HG02642 (cell line): ENCODE results near the gene ARHGAP23.
"Not testable (repeated sequence)": the region's sequence is repeated elsewhere in the genome, so short reads cannot be mapped to it uniquely, and the experiment has no call there.

ENCODE experiments used
- ATAC-seq: cut with Tn5 transposase; IDR thresholded peaks from one replicate; pipeline ENCODE4 v1.9.1; 2021; ENCODE audit warnings: mild to moderate bottlenecking; ENCODE audit not compliant: unreplicated experiment, poor library complexity

ARHGAP23 gene

DNA sequence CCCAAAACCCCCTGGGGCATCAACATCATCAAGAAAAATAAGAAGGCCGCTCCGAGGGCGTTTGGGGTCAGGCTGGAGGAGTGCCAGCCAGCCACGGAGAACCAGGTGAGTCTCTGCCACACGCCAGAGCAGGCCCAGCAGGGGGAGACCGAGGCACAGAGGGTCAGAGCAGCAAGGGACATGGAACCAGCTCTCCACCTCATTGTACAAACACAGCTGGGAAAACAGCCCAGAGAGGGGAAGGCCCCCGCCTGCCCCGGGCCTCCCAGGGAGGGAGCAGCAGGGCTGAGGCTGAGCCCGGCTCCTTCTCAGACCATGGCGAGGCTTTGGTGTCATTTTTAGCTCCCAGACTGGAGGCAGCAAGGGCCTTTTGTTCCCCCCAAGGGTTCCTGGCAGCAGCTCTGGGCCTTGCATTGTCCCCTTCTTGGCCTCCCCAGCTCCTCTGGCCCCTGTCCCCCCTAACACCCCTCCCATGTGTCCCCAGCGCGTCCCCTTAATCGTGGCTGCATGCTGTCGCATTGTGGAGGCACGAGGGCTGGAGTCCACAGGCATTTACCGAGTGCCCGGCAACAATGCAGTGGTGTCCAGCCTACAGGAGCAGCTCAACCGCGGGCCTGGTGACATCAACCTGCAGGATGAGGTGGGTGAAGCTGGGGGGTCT lies 53.9 kb downstream of the ARHGAP23 start:
- ATAC-seq: not testable (repeated sequence)

DNA sequence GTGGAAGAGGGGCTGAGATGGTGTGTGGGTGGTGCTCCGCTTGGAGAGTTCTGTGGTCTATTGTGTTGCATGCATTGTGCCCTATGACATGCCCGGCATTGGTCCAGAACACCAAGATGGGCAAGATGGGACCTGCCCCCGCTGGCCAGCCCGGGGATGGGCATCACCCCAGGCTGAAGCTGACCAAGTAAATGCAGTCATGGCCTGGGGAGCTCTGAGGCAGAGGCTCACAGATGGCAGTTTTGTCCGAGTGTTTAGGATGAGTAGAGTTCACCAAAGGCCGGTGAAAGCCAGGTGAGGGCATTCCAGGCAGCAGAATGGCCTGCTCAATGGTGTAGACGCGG lies 54.4 kb downstream of the ARHGAP23 start:
- not testable (repeated sequence) for ATAC-seq

DNA sequence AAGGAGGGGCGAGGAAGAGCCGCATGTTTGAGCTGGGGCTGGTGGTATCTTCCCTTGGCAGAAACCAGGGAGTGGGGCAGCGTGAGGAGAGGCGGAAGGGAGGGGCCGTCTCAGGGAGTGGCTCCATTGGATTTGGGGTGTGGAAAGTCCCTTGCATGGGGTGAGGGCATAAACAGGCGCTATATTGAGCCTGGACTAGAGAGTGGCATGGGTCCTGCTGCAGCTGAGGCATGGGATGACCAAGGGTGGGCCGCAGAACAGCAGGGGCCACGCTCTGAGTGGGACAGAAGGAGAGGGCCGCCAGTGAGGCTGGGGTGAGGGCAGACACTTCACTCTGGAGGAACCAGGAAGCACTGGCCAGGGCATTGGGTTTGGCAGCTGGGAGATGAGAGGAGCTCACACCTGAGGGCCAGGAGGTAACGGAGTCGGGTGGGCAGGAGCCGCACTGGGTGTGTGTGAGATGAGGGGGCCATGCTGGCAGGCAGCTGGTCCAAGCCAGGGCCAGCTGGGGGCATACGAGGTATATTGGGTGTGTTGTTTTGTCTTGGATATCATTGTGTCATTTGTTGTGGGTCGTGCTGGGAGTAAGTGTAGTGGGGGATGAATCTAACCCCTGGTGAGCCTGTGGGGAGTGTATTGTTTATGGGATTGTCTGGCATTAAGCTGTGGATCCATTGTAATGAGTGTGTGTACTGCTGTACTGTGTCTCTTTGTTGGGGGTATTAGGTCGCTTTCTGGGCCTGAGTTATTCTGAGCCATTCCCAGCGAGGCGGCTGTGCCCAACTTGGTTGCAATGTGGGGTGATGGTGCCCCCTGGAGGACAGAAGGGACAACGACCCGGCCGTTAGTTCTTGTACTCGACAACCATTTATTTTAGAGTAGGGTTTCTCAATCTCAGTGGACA lies 56.2 kb downstream of the ARHGAP23 start:
- ATAC-seq: not testable (repeated sequence)

DNA sequence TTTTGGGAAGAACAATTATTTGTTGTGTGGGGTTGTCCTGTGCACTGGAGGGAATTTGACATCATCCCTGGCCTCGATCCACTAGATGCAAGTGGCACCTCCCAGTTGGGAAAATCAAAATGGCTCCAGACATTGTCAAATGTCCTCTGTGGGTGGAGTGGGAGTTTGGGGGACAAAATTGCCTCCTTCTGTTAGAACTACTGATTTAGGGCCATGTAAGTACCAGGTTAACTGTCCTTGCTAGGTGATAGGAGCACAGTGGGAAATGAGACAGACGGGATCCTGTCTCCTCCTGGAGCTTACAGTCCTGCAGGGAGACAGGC lies 56.8 kb downstream of the ARHGAP23 start:
- no peak for ATAC-seq

DNA sequence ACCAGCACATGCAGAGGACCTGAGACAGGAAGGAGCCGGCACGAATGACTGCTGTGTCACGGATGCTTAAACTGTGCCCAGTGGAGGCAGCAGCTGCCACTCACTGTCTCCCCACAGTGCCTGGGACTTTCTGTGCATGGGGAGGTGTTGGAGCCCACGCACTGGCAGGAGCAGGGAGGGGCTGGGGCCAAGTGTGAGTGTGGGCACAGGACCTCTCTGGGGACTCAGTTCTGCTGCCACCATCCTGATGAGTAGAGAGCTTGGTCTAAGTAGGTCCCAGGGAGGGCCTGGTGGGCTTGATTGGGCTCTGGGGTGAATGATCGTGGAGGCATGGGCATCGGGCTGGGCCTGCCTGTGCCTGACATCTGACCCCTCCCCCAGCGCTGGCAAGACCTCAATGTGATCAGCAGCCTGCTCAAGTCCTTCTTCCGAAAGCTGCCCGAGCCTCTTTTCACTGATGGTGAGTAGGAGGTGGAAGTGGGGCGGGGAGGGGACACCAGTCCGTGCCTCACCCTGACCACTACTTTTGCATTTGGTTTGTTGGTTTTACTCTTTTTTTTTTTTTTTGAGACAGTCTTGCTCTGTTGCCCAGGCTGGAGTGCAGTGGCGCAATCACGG lies 57.5 kb downstream of the ARHGAP23 start:
- peak; percentile 83 for ATAC-seq

DNA sequence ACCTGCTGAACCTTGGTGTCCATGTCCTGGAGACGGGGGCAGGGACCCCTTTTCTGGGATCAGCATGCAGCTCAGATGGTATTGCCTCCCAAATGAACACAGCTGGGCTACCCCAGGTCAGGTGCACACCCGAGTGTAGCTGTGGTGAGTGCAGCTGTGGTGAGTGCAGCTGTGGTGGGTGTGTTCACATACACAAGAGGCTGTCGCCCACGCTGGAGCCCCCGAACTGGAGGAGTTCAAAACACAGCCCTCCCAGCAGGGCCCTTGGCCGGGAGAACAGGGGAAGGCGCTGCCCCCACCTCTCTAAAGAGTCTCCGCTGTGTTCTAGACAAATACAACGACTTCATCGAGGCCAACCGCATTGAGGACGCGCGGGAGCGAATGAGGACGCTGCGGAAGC lies 61.5 kb downstream of the ARHGAP23 start:
- ATAC-seq: not testable (repeated sequence)

DNA sequence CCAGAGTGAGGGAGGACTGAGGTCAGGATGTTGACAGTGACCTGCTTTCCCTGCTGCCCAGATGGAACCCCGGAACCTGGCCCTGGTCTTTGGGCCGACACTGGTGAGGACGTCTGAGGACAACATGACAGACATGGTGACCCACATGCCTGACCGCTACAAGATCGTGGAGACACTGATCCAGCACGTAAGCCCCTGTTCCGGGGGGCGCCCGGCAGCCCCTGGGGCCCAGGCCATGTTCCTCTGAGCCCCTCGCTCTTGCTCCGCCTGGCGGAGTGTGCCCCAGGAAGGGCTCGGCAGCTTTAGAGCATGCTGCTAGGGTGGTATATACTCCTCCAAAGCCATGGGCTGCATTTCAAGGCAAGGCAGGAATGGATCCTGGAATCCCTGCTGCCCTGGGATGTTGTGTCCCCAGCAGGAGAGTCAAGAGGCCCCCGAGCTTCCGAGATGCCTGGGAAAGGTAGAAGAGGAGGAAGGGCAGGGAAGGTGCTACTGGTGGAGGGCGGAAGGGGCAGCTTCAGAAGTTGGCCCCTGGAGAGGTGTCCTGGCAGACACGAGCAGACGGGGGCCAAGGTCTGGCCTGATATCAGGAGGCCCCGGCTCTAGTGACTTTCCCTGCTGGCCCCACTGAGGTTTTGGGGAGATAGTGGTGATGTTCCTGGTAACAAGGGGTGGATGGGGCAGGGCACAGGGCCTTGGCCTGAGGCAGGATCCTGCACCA lies 63.2 kb downstream of the ARHGAP23 start:
- ATAC-seq: not testable (repeated sequence)

DNA sequence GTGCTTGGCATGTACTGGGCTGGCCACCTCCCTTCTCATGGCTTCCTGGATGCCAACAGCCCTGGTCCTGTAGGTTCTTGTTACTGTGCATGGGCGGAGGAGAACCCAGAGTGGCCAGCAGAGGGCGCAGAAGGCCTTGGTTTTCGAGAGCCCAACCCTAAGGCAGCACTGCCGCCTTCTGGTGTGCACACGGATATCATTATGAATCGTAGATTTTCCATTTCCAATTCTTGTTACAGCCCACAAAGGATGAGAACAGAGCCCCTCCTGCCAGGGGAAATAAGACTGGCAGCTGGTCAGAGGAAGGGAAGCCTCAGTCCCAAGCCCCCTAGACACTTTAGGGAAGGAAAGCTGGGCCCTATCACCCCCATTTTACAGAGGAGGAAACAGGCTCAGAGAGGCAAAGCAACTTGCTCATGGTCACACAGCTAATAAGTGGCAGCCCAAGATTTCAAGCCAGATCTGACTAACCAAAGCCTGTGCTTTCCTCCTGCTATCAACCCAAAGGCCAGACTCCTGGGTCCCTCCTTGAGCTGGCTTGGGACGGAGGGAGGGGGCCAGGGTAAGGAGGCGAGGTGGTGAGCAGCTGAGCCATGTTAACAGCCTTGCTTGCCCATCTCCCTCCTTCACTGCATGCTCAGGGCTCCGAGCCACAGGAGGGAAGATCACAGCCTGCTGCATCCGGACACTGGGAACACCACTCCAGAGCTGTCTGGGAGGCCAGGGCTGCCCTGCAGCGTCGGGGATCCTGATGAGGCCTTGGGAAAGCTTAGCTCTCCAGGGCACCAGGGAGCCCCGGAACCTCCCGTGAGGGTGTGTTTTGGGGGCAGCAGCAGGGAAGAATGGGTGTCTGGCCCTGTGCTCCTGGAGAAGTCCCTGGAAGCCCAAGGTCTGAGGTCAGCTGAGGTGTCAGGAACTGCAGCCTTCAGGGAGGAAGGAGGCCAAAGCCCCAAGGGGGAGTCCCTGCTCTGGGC lies 64.1 kb downstream of the ARHGAP23 start:
- not testable (repeated sequence) for ATAC-seq

DNA sequence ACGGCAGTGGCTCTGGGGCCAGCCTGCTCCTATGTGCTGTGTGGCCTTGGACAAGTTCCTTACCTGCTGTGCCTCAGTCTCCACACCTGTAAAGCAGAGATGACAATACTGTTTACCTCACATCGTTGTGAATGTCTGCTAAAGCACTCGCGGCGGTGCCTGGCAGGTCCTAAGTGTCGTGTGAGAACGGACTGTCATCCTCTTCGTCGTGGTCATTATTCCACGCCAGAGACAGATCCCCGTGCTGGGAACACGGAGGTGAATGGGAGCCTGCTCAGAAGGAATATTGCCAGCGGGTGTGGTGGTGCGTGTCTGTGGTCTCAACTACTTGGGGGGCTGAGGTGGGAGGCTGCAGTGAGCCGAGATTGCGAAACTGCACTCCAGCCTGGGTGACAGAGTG lies 65.9 kb downstream of the ARHGAP23 start:
- ATAC-seq: not testable (repeated sequence)

DNA sequence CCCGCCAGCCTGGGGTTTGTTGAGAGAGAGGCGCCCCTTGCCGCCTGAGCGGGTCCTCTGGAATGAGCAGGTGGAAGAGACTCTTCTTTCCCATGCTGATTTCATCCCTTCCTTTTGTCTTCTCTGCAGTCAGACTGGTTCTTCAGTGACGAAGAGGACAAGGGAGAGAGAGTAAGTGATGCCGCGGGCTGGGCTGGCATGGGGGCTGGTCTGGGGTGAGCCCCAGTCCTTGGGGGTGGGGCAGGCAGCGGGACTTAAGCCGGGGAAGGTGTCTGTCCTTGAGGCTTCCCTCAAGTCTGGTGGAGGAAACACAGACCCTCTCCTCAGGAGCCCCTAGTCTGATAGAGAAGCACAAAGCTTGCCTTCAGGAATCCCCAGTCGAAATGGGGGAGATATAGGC lies 69.4 kb downstream of the ARHGAP23 start:
- not testable (repeated sequence) for ATAC-seq

DNA sequence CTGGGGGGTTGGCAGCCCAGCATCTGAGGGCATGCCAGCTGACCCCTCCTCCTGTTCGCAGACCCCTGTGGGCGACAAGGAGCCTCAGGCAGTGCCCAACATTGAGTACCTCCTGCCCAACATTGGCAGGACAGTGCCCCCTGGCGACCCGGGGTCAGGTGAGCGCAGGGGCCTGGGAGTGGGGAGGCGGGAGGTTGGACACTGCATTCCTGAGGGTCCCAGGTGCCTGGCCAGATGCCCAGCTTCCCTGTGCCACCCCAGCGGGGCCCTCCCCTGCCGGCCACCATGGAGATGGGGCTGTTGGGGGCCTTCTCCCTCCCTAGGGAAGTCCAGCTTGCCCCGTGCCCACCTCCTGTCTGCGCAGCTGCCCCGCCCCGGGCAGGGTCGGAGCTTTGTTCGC lies 70.1 kb downstream of the ARHGAP23 start:
- ATAC-seq: no peak

DNA sequence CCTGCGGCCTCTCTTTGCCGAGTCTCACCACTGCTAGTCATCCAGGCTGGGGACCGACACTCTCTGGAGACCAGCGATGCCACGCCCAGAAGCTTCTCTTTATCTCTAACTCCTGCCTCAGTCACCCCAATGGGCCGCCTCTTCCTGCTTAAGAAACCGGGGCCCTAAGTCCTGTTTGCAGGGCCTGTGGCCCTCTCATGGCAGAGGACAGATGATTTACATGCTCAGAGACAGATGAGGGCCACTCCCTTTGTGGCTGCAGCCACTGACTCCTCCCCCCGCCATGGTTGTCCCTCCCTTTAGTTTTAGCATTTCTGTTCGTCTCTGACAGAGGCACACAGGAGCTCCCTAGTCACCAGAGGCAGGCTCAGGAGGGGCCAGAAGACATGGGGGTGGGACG lies 71.0 kb downstream of the ARHGAP23 start:
- ATAC-seq: not testable (repeated sequence)

DNA sequence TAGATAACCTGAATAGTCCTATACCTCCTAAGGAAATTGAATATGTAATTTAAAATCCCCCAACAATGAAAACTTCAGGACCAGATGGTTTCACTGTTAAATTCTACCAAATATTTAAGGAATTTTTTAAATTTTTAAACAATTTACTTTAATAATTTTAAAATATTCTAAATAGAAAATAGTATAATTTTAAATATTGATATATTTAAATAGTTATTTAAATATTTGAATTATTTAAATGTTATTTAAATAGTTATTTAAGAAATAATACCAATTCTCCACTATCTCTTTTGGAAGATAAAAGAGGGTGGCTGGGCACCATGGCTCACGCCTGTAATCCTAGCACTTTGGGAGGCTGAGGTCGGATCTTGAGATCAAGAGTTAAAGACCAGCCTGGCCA lies 73.5 kb downstream of the ARHGAP23 start:
- ATAC-seq: not testable (repeated sequence)

DNA sequence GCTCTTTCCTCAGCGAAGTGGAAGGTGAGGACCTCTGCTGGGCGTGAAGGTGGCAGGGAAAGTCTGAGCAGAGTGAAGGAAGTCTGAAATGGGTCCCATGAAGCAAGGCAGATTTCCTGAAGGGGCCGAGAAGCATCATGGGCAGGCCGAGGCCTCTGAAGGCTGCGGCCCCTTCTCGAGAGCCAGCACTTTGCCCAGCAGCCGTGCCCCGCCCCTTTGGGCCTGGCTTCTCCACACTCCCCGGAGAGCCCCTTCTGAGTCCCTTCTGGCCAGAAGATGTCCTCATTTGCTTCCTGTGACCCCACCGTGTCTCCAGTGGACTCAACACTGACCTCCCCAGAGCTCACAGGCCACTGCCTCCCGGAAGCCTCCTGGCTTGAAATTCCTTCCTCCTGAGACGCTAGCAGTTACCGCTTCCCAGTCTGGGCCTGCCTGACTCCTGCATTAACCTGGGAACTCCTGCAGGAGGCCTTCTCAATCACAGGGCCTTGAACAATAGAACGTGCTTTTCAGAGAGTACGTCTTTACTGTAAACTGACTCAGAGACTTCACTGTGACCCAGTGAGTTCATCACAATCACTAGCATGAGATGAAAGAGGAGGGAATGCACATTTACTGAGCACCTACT lies 75.1 kb downstream of the ARHGAP23 start:
- not testable (repeated sequence) for ATAC-seq

DNA sequence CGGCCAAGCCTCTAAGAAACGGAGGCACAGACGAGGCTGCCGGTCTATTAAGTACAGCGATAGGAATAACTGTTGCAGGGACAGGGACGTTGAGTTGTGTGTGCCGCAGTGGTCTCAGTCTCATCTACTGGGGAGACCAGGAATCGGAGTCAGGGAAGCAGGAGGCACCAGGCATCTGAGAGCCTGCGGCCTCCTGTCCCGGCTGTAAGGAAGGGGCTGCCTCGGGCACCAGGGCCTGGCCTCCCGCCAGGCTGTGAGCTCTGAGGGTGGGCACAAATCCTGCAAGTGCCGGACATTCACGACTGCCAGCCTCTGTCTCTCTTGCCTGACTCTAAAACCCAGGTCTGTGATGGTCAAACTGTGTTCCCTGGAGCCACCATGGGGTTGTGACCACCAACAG lies 76.0 kb downstream of the ARHGAP23 start:
- ATAC-seq: no peak

DNA sequence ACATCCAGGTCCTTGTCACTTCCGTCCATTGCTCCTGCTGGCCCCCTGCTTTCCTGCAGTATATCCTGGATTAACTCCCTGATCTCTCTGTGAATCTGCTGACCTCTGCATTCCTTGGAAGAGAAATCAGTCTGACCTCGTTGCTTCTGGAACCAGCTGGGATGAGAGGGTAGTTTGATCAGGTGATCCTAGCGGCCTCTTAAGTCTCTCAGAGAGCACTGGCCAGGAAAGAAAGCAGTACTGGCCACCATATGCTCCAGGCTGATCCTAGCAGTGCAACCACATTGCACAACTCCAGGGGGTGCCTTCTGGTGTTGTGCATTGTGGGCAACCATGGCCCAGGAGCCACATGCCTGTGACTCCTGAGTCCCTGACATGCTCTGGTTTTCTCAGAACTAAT lies 79.2 kb downstream of the ARHGAP23 start:
- no peak for ATAC-seq

DNA sequence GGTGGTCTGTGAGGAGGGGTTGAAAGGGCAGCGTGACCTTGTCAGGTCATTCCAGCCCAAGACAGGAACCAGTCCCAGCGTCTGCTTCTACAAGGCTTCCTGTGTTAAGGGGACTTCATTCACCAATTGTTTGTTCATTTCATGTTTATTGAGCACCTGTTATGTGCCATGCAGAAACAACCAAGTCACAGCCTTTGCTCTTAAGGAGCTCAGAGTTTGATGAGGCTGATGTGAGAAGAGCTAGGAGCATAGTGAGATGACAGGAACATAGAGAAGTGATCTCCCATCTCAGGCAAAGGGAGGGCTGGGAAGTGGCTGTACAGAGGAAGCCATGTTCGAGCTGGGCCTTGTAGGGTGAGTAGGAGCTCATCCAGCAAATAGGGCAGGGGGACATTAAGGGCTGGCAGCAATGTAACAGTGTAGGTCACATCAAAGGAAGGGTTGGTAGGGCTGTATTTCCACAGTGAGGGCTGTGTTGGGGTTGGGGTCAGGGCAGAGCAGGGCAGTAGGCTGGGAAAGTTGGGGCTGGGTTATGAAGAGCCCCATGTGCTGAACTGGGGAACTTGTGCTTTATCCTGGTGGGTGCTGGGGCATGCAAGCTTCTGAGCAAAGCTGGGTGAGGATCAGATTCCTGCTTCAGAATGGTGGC lies 79.8 kb downstream of the ARHGAP23 start:
- ATAC-seq: no peak

DNA sequence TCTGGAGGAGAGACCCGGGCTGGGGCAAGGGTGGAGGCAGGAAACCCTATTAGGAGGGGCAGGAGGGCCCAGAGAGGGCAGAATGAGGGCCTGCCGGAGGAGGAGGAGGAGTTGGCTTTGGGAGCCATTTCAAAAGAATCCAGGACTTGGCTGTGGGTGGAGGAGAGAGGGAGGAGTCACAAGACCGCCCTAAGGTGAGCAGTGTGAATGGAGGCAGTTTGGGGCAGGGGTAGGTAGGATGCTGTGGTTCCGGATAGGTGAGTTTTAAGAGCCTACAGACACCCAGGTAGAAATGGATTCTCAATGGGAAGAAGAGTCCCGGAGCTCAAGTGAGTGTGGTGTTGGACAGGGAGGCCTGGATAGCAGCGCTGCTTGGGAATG lies 80.3 kb downstream of the ARHGAP23 start:
- no peak for ATAC-seq
